GM18511 (cell line): ENCODE data around the gene FHOD1.

Source experiments
- ATAC-seq: cut with Tn5 transposase; IDR thresholded peaks from one replicate; pipeline ENCODE4 v1.9.1; 2021; ENCODE audit warnings: mild to moderate bottlenecking, moderate library complexity; ENCODE audit not compliant: unreplicated experiment

FHOD1 gene

DNA sequence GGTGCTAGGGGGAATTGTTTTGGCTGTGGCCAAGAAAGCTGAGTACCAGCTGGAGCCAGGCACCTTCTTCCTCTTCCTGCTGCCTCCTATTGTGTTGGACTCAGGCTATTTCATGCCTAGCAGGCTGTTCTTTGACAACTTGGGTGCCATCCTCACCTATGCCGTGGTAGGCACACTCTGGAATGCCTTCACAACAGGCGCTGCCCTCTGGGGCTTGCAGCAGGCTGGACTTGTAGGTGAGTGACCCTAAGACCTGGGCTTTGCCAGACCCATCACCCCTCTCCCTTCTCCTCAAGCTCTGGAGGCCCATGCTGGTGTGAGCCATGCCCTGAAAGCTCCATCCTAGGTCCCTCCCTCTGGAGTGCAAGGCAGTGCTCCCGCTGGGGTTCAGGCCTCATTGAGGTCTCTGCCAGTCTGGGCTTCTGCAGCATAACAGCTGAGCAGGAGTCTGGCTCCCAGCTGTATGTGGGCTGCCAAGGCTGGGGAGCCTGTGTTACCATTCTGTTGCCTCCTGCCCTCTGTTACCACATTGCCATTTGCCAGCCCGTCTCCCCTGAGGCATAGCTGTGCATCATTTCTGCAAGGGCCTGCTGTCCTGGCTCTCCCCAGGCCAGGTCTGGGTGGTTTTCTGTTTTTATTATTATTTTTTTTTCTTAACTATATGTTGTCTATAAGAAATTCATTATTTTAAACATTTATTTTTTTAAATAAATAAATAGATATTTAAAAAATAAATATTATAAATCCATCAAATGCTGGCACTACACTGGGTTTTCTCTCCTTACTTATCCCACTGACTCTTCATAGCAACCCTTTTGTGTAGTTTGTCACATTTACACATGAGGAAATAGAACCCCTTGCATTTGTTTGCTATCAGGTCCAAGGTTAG is 5.6 kb upstream of the FHOD1 start:
- no peak for ATAC-seq

DNA sequence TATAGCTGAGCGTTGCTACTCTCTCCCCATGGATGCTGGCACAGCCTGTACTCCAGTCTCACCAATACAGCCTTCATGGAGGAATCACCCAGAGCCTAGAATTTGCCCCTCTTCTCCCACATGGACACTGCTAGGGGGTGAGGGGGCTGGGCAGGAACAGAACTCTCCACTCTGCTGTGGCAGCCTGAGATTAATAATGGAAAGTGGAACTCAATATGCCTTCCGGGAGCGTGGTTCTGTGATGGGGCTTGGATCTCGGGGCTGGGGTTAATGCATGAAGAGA is 2.7 kb upstream of the FHOD1 start:
- ATAC-seq: no peak

DNA sequence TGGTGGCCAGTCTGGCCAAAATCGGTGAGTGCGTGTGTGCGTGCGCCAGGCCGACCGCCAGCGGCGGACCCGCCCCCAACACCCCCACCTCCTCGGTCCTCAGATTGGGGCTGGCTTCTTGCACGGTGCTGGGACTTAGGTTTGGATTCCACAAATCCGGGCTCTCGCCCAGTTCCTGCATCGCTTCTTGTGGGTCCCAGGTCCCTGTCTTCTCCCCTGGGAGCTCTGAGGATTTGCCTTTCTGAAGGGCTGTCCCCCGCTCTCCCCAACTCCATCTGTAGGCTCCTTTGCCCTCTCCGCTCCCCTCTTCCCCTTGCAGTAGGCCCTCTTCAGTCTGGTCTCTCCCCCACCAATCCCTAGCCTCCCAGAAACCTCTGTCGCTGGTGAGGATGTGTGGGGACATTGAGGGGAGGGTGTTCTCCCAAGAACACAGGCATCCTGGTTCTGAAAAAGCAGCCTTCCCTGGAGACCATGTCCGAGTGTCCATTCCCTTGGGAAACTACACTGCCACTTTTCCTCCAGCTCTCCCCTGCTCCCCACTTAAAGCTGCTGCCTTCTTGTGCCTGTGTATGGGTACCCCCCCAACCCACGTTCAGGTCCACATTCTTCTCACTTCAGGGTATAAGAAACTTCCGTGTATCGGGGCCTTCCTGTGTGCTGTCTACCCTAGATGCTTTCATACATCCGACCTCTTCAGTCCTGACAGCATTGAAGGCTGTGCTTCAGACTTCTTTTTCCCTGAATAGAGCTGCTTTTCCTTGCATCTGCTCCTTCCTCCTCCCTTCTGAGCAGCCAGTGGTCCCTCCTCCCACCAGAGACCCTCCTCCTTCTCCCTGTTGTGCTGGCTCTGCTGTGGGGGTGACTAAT is 2.1 kb upstream of the FHOD1 start:
- ATAC-seq: no peak

DNA sequence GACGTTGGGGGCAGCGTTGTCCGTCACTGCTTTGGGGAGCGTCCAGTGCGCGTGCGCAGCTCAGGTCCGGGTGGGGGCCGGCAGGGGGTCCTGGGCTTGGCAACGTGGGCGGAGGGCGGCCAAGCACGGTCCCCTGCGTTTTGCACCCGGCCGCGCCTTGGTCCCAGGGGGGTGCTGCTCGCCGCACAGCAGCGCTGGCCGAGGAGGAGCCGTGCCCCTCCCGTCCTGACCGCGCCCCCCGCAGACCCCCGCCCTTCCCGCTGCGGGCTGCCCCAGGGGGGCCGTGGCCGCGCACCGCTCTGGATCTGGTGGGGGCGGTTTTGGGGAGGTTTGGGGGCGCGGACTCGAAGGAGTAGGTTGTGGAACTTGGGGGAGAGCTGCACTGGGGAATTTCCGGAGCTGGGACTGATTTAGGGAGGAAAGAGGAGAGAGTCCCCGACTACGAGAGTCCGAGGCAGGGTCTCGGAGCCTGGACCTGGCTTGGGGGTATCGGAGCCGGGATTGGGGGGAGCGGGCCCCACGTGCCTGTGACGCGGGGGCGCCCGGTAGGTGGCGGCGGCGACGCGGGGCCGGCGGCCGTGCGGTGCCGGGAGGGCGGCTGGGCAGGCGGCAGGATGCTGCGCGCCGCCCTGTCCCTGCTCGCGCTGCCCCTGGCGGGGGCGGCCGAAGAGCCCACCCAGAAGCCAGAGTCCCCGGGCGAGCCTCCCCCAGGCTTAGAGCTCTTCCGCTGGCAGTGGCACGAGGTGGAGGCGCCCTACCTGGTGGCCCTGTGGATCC is 1.3 kb upstream of the FHOD1 start, which contains the start of gene SLC9A5:
SLC9A5 (plus strand) TSS at position 579 of the 777 bp plus-strand sequence; CDS start at position 615, 36 bp downstream.
- no peak for ATAC-seq

DNA sequence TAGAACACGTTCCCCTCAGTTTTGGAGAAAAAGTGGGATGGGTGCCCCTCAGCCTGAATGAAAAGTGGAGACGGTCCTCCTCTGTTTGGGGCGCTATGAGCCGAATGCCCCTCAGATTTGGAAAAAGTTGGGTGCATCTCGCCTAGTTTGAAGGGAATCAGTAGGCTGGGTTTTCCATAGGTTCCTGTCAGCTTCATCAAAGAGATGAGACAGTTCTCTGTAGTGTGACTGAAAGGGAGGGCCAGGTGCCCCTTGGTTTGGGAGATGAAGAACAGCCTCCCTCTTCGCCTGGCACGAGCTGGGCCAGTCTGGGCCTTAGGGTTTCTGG is 756 bp upstream of the FHOD1 start:
- no peak for ATAC-seq

DNA sequence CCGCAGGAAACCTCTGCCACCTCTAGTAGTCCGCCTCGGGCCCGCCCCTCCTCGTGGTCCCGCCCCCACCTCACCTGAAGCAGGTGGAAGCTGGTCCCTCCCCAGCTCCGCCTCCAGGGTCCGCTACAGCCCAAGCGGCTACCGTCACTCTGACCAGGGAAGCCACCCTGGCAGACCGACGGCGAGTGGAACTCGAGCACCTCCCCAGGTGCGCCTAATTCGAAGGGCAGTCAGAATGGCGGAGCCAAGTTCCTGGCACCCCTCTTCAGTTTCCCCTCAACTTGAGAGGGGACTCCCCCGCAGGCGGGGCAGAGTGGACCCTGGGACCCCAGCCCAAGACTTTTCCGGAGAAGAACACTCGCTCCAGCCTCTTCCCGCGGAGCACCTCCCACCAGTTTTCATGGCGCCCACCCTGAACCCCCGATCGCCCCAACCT is 507 bp downstream of the FHOD1 start:
- ATAC-seq: peak; percentile 14

DNA sequence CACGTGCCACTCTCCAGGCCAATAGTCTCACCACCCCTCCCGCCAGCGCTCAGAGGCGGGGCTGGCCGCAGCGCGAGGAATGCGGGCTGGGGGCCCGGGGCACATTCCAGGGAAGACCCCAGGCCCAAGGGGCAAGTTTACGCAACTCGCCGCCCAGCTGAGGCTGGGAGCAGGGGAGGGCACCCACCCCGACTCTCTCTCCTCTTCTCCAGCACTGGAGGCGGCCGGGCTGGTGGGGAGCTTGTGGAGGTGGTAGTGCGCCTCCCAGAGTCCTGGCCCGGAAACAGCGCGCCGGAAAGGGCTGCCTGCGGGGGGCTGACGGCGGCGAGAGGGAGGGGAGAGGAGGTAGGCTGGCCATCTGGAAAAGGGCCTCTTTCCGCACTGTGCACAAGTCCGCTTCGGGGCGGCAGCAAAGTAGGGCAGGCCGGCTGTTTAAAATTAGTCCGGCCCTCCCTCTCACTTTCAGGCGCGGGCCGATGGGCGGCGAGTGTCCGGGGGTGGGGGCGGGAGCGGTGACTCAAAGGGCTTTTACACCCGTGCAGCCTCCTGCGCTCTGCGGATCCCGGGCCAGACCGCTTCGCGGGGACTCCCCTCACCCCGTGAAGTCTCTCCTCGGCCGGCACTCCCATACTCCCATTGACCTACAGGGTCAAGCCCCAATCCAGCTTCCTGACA is 1.1 kb downstream of the FHOD1 start:
- ATAC-seq: peak; percentile 28

DNA sequence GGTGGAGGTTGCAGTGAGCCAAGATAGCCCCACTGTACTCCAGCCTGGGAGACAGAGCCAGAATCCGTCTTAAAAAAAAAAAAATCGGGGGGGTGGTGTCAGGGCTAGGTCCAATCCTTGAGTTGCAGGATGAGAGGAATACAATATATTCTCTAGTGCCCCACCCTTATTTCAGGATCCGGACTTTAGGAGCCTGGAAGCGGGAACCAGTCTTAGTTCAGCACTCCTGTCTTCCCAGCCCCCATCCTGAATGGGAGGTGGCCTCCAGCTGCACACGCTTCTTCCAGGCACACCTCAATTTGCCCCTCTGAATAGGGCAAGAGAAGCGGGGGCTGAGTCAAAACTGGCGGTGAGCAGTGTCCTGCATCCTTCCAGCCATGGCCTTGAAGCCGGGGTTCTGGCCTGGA is 1.6 kb downstream of the FHOD1 start:
- no peak for ATAC-seq

DNA sequence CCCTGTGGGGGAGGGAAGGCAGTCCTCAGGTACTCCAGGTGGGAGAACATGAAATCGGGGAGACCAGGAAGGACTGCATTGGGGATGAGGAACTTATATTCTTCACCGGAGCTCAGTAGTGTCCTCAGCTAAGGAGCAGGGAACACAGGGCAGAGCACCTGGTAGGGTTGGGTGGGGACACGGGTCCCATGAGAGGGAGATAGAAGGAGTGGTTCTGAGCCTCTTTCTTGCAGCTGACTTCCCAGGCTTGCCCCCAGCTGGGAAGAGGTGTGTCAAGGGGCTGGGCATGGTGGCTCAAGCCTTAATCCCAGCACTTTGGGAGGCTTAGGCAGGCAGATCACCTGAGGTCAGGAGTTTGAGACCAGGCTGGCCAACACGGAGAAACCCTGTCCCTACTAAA is 2.1 kb downstream of the FHOD1 start:
- no peak for ATAC-seq

DNA sequence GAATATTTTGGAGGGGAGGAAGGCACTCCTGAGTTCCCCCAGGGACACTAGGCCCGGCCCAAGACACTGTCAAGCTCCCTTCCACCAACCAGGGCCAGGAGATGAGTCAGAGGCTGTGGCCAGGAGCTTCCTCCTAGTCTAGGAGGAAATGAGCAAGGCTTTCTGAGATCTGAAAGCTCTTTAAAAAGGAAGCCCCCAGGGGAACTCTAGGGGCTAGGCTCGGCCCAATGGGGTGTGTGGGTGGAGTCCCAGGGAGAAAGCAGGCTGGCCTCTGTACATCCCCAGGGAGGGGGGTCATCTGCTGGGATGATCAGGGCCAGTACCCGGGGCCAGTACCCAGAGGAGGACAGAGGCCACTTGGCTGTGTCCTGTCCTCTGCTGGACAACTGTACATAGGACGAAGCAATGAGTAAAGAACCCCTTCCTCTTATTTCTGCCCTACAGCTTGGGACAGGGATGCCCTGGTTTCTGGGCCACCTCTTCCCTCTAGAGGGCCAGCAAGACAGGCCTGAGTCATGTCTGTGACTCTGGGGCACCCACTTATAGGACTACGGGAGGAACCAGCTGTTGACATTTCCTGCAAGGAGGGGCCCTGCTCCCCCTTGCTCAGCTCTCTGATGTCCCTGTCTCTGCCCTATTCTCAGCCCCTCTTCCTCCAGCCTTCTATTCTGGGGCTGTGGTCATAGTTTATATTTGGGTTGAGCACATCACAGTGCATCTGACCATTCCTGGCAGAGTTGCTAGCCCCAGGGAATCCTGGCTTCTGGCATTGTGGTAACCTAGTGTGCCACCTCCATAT is 2.7 kb downstream of the FHOD1 start:
- ATAC-seq: peak; percentile 61

DNA sequence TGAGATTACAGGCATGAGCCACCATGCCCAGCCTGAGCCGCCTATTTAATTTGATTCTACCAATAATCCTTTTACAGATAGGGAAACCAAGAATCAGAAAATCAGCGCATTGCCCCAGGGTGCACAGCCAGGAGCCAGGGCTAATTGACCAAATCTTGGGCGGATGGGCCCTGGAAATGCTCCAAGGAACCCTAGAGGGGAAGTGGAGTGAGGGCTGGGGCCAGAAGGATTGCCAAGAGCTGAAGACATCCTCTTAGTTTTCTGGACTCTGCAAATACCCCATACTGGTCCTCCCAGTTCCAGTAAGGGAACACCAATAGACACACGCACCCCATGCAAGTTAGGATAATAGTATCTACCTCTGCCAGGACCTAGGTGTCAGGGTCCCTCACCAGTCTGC is 3.8 kb downstream of the FHOD1 start:
- ATAC-seq: no peak

DNA sequence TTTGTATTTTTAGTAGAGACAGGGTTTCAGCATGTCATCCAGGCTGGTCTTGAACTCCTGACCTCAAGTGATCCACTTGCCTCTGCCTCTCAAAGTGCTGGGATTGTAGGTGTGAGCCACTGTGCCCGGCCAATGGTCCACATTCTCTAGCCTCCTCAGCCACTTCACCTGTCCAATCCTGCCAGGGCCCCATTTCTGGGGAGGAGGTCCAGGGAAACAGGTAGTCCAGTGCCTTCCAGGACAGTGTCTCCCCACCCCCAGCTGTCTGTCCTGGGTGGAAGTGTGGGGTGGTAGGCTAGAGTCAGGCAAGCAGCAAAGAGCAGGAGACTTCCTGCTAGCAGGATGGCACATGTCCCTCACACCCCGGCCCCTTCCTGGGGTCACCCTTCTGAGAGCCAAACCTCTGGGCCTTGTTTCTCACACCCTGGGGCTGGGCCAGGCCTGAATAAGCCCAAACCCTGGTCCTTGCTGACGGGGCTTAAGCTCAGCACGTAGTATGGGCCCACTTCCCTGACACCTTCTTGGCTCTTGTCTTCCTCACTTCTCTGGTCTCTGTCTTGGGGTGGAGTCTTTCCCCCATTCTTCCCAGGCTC is 5.0 kb downstream of the FHOD1 start:
- ATAC-seq: no peak

DNA sequence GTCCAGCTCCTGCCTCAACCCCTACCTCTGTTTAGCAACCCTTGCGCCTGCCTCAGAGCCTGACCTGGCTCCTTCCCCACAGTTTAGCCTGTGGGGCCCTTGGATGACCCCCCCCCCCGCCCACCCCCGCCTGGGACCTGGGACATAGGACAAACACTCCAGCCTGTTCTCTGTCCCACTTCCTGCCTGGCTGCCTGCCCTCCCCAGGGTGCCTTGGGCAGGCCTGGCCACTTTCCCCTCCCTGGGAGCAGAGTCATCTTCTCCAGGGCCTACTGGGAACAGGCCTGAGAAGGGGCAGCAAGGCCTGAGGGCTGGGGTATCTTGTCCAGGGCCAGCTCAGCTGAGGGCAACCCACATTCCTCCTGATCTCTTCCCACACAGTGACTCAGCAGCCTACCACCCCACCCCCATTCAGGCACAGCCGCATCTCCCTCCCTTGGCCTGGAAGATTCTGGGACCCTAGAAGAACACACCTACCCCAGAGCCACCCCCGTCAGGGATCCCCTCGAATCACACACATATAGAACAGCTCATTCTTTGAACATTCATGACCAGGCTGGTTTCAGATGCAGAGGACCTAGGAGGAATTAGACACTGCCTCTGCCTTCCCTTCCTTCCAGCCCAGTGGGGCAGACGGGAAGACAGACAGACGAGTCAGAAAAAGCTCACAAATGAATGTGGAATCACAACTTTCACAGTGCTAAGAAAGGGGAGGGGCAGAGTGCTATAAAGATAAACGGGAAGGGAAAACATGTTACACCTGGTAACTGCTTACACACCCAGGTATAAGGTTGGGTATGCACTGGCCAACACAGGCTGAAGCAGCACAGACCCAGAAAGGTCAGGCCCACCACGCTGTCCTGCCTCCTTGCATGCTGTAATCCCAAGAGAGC is 6.0 kb downstream of the FHOD1 start:
- no peak for ATAC-seq

DNA sequence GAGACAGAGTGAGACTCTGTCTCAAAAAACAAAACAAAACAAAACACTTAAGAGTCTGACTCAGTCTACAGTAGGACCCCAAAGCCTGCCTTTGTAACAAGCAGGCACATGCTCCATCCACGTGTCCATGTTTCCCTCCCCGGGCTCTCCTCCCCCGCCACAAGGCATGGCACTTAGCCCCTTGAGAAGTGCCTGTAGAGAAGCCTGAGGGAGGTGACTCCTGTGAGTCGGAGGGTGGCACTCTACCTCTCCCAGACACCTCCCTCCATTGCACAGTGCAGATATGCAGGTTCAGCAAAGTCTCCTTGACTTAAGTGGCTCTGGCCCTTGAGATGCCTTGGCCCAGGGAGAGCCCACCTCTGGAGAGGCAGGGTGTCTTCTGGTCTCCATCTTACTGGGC is 6.8 kb downstream of the FHOD1 start:
- no peak for ATAC-seq

DNA sequence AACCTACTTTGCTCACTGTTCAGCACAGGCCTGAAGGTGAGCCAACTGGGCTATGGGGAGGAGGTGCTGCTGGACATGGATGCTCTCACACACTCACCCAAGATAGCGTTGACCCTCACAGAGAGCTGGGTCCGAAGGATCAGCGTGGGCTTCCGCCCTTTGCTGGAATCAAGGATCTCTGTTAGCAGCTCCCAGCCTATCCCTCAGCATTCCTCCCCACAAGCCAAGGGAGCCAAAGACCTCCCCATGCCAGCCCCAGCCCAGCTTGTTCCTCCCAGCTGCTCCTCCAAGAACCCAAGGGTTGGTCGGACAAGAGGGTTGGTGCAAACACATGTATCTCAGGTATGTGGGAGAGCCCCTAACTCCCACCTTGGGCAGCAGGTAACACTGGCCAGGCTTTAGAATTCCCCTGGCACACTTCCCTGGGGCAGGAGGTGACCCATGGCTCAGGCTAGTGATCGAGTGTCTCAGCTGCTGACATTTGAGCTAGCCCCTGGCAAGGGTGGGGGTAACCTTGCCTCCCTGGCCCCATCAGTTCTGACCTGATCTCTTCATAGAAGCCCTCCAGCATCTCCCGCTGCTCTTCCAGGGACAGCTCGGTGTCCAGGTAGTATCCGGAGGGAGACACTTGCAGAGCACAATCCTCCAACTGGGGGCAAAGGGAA is 8.3 kb downstream of the FHOD1 start:
- no peak for ATAC-seq

DNA sequence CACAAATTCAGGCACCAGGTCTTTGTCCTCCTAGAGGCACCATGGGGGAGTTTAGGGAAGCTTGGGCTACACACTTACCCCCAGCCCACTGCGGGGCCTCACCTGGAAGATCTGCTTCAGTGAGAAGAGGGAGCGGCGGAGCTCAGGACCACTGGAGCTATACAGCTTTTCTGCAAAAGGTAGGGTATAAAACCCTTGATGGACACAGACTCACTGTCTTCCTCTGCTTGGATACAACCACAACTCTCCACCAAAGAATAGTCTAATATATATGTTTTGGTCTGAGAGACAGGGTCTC is 9.1 kb downstream of the FHOD1 start:
- ATAC-seq: no peak

DNA sequence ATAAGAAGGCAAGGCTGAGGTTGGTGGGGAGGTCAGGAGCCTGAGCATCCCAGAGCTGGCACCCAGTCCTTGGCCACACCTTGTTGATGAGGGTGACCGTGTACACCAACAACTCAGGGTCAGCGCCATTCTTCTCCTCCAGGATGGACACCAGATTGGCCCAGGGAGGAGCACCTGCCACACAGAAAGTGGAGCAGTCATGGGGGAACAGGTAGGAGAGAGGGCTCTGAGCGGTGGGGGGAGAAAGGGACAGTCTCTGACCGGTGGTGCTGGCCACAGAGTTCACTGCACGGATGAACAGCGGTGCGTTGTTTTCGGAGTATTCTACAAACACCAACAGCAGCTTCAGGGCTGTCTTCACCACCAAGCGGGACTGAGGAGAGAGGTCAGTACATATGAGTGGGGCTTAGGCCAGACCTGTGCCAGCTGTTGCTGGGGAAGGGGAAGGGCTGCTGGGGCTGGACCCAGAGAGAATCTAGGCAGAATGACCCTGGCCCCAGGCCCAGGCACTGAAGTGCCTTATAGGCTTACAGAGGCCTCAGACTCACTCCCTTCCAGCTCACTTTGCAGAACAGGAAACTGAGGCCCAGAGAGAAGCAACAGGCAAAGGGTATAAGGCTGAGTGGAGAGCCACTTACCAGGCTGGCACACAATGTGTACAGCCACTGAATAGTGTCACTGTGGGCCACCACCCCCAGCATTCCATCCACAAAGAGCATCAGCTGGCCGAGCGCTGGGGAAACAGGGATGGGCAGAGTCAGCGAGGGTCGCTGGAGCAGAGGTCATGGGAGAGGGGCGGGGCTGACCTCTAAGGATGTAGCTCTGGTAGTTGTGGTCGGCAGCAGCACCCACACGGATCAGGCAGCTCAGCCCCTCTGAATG is 9.6 kb downstream of the FHOD1 start:
- no peak for ATAC-seq
